ENCODE results near the gene ZNF394. TPM values are rescaled to one million over a fixed set of nuclear protein-coding genes. Genes with fewer than 3 reads are reported as not detected.

ZNF394 gene
- total RNA-seq, 1 experiment from 2014 or later = 24.2 TPM

- no peak overlapping the region for H4K5ac ChIP-seq (ENCODE audit: insufficient read length, low read depth, low read length)
- no peak overlapping the region for H3K18ac ChIP-seq (ENCODE audit: insufficient read length, low read depth, low read length)
- no peak for TF ChIP-seq CTCF (conservative IDR thresholded peaks at IDR 0.05)
- H4K20me1 ChIP-seq (ENCODE audit: control insufficient read depth, insufficient read depth, insufficient read length) = no peaks in the 10 kb centered on the region
- no peak overlapping the region for H3T11ph ChIP-seq (ENCODE audit: low read length)
- no peaks in the 10 kb centered on the region for H3K23me2 ChIP-seq (ENCODE audit: insufficient read length, low read depth, low read length, poor library complexity, severe bottlenecking)
- H2BK12ac ChIP-seq (ENCODE audit: insufficient read length, low read depth, low read length) = no peak overlapping the region
- no peak overlapping the region for H3K27ac Mint-ChIP-seq
- no peak overlapping the region for H3K4me2 ChIP-seq (ENCODE audit: insufficient read depth, insufficient read length, low read length)
- no CpG with 5 or more reads among the region's 4 CpGs for WGBS (ENCODE audit: extremely low coverage, insufficient read length, low lambda C conversion rate)
- H2AFZ ChIP-seq (ENCODE audit: low read length) = no peak overlapping the region
- no peak overlapping the region for H4K91ac ChIP-seq (ENCODE audit: insufficient read length, low read depth, low read length)
- no peak overlapping the region for H2BK15ac ChIP-seq (ENCODE audit: low read depth, low read length)
- no peak overlapping the region for H3K9ac ChIP-seq (ENCODE audit: extremely low read depth, insufficient read length, low read length)
- H3K27me3 ChIP-seq (ENCODE audit: insufficient read depth, low read length) = no peaks in the 10 kb centered on the region
- no peak overlapping the region for H2BK5ac ChIP-seq (ENCODE audit: insufficient read length, low read length)
- H2AK5ac ChIP-seq (ENCODE audit: insufficient read length, low read length) = no peak overlapping the region
- peaks cover 3% of the 10 kb centered on the region; the same call in 1 of the 2 replicates for H3K4me1 ChIP-seq (ENCODE audit: insufficient read depth, low read length)
- no peaks in the 10 kb centered on the region for H3K79me1 ChIP-seq (ENCODE audit: insufficient read depth, low read depth, low read length, poor library complexity, severe bottlenecking)
- H3K27me3 Mint-ChIP-seq (ENCODE audit: low read depth) = no peaks in the 10 kb centered on the region
- no peak overlapping the region for H3K56ac ChIP-seq (ENCODE audit: insufficient read length, low read depth, low read length)
- H3K27ac ChIP-seq (ENCODE audit: insufficient read length, low read depth, low read length) = no peak overlapping the region
- no peak overlapping the region for H2BK120ac ChIP-seq (ENCODE audit: low read depth, low read length, poor library complexity, severe bottlenecking)
- H3K9me3 ChIP-seq (ENCODE audit: control insufficient read depth, low read depth, low read length) = no peaks in the 10 kb centered on the region
- H3K4me3 Mint-ChIP-seq = no peak overlapping the region
- no peak overlapping the region for H3K23ac ChIP-seq (ENCODE audit: insufficient read length, low read depth, low read length)
- no peaks in the 10 kb centered on the region for H3K9me3 Mint-ChIP-seq
- H3K14ac ChIP-seq (ENCODE audit: insufficient read depth, low read length) = no peak overlapping the region
- H2BK20ac ChIP-seq (ENCODE audit: low read depth, low read length, poor library complexity, severe bottlenecking) = no peak overlapping the region
- H3K4ac ChIP-seq (ENCODE audit: low read depth, low read length) = no peak overlapping the region
- peaks cover 49 to 89% (median 86%) of the 10 kb centered on the region in 3 experiments; a peak in 6 of 7 replicates for H3K36me3 Mint-ChIP-seq (ENCODE audit: insufficient read depth in 1 of 3, low read depth in 3 of 3)
- H3K79me2 ChIP-seq (ENCODE audit: insufficient read depth, low read length) = no peaks in the 10 kb centered on the region
- no peak overlapping the region for H4K8ac ChIP-seq (replicated peaks; ENCODE audit: insufficient read length, low read depth, low read length)
- peaks cover 3 to 8% of the 10 kb centered on the region in 2 experiments for H3K4me1 Mint-ChIP-seq
- no peak for DNase-seq
Observed at GRCh38 chr7:99446096-99446495, 54.0 kb downstream of the ZNF394 start.

Other genes starting within 250 kb of the ZNF394 start
- gene MYH16, start 227.4 kb downstream of the ZNF394 start, total RNA-seq (2021) = not detected in 2 replicates
- gene ARPC1A, start 174.4 kb downstream of the ZNF394 start, total RNA-seq (2021) = 169 TPM in 2 replicates
- gene ARPC1B, start 125.6 kb downstream of the ZNF394 start, total RNA-seq (2021) = 56.3 and 60.7 TPM in 2 replicates
- 150 and 160 TPM in 2 replicates for gene PDAP1, start 91.7 kb downstream of the ZNF394 start, total RNA-seq (2021)
- 104 TPM in 2 replicates for gene BUD31, start 91.3 kb downstream of the ZNF394 start, total RNA-seq (2021)
- gene PTCD1, start 61.5 kb downstream of the ZNF394 start, total RNA-seq (2021) = 12.8 and 14.1 TPM in 2 replicates
- 96.2 and 98.2 TPM in 2 replicates for gene CPSF4, start 61.3 kb downstream of the ZNF394 start, total RNA-seq (2021)
- 504 and 516 TPM in 2 replicates for gene ATP5MF, start 34.1 kb downstream of the ZNF394 start, total RNA-seq (2021)
- gene ZNF789, start 27.4 kb downstream of the ZNF394 start, total RNA-seq (2021) = 14.0 and 15.1 TPM in 2 replicates
- gene ZKSCAN5, start 4.4 kb upstream of the ZNF394 start, total RNA-seq (2021) = 16.6 and 17.3 TPM in 2 replicates
- gene FAM200A, start 51.8 kb upstream of the ZNF394 start, total RNA-seq (2021) = 7.8 and 8.7 TPM in 2 replicates
- 48.8 and 49.2 TPM in 2 replicates for gene ZNF655, start 58.4 kb upstream of the ZNF394 start, total RNA-seq (2021)
- 0.44 TPM in 1 of 2 replicates, not detected in the other for gene TMEM225B, start 98.0 kb upstream of the ZNF394 start, total RNA-seq (2021)
- gene ZSCAN25, start 116.7 kb upstream of the ZNF394 start, total RNA-seq (2021) = 21.3 and 21.5 TPM in 2 replicates
- gene CYP3A5, start 179.7 kb upstream of the ZNF394 start, total RNA-seq (2021) = 0.22 TPM in 1 of 2 replicates, not detected in the other
- gene CYP3A7, start 234.9 kb upstream of the ZNF394 start, total RNA-seq (2021) = not detected in 2 replicates

Measured in H9 (cell line).